Omental fat pad (tissue), 4 donors: ENCODE data around the gene THEM4. TPM values are rescaled to one million over a fixed set of nuclear protein-coding genes. Genes with fewer than 3 reads are reported as not detected.
"Not testable (repeated sequence)": the region's sequence is repeated elsewhere in the genome, so short reads cannot be mapped to it uniquely, and the experiment has no call there.

Source experiments
- ATAC-seq: fragments of 150-250 bp; one replicate; pipeline ENCODE4 v1.9.1; 2016; ENCODE audit warnings: mild to moderate bottlenecking, moderate library complexity; ENCODE audit not compliant: low FRiP score
- DNase-seq: peaks from one replicate; pipeline ENCODE4 v3.0.0-alpha.2; 2019; ENCODE audit warnings: low spot score
- CTCF ChIP-seq, 3 donors: fragments of 450-650 bp; IDR thresholded peaks; one replicate each; pipeline ENCODE4 v1.5.1; 2016 to 2017; ENCODE audit warnings: antibody characterized with exemption in 3 of 3, mild to moderate bottlenecking in 3 of 3, moderate library complexity in 2 of 3
- total RNA-seq, 4 donors: library from RNA; depleted of rRNA; stranded (reverse); fragments of >200 nt; gene quantifications; one replicate each; pipeline ENCODE4 v1.1.0, GENCODE V29; 2016

The THEM4 gene
- total RNA-seq, 4 donors from 2014 or later, result 17.3 to 29.3 (median 21.8) TPM

- DNase-seq (no peak), ATAC-seq (no peak)
These were observed 16.0 kb downstream of the THEM4 start for GRCh38 chr1:151893176-151893924.

GRCh38 chr1:151892190-151892589, 17.1 kb downstream of the THEM4 start:
- ATAC-seq (no peak), DNase-seq (no peak)
- no peak for TF ChIP-seq CTCF (IDR thresholded peaks at IDR 0.05)

More at GRCh38 chr1:151893176-151893924, 16.0 kb downstream of the THEM4 start:
- TF ChIP-seq CTCF (IDR thresholded peaks at IDR 0.05), result no peak

GRCh38 chr1:151891512-151891911, 17.8 kb downstream of the THEM4 start:
- TF ChIP-seq CTCF (IDR thresholded peaks at IDR 0.05), result no peak
- ATAC-seq (no peak), DNase-seq (no peak)

- TF ChIP-seq CTCF (IDR thresholded peaks at IDR 0.05), result no peak
- DNase-seq (no peak), ATAC-seq (no peak)
These were observed 20.2 kb downstream of the THEM4 start for GRCh38 chr1:151888972-151889570.

GRCh38 chr1:151887028-151887427, 22.3 kb downstream of the THEM4 start:
- ATAC-seq, result no peak

GRCh38 chr1:151885479-151885878, 23.8 kb downstream of the THEM4 start:
- ATAC-seq (no peak), DNase-seq (no peak)

More at GRCh38 chr1:151887028-151887427, 22.3 kb downstream of the THEM4 start:
- TF ChIP-seq CTCF (IDR thresholded peaks at IDR 0.05), result no peak
- DNase-seq, result no peak

GRCh38 chr1:151884879-151885278, 24.4 kb downstream of the THEM4 start:
- DNase-seq, ATAC-seq: not testable (repeated sequence)

More at GRCh38 chr1:151885479-151885878, 23.8 kb downstream of the THEM4 start:
- TF ChIP-seq CTCF (IDR thresholded peaks at IDR 0.05), result no peak

GRCh38 chr1:151884445-151884844, 24.9 kb downstream of the THEM4 start:
- DNase-seq, ATAC-seq: not testable (repeated sequence)

GRCh38 chr1:151883898-151884297, 25.4 kb downstream of the THEM4 start:
- not testable (repeated sequence) for ATAC-seq, DNase-seq

- not testable (repeated sequence) for DNase-seq, ATAC-seq
These were observed 26.4 kb downstream of the THEM4 start for GRCh38 chr1:151882918-151883317.
